HepG2 (cell line): ENCODE results near the gene TTLL6. TPM values are rescaled to one million over a fixed set of nuclear protein-coding genes. Genes with fewer than 3 reads are reported as not detected.

Experiments used
- ATAC-seq: fragments of 200-7000 bp; cut with Tn5 transposase; 3 replicates; pipeline ENCODE4 v1.9.1; 2020; ENCODE audit warnings: mild to moderate bottlenecking, moderate library complexity
- BruUV-seq: library from RNA; stranded (reverse); fragments of 400-500 nt; replicated peaks from 2 replicates; lab custom pipeline; 2021; lab: Mats Ljungman, UMichigan
- CTCF ChIA-PET: fragments of 300-600 bp; formaldehyde crosslinking; extraction: SDS; loops from one replicate; lab custom pipeline; 2021; ENCODE audit warnings: low total read pairs, inconsistent platforms, low intra/inter-chr PET ratio; lab: Yijun Ruan, JAX
- POLR2A ChIA-PET: fragments of 350-600 bp; sonication (Branson Sonifier 250); formaldehyde crosslinking; loops from one replicate; lab custom pipeline; 2020; ENCODE audit warnings: antibody characterized with exemption, inconsistent platforms; lab: Yijun Ruan, JAX
- DNase-seq: peaks from one replicate; pipeline ENCODE4 v3.0.0-alpha.2; 2015; ENCODE audit warnings: low spot score
- FAIRE-seq: peaks from 3 replicates; lab custom pipeline; 2011; peaks lifted over from hg19 to GRCh38; lab: Jason Lieb, UNC
- H2AFZ ChIP-seq: one replicate; pipeline ENCODE4 v1.6.1; 2011; ENCODE audit warnings: low read length, inconsistent platforms
- H3K27ac ChIP-seq: fragments of 300-600 bp; 3 replicates; pipeline ENCODE4 v1.8.0; 2011; ENCODE audit warnings: mixed run types, mild to moderate bottlenecking, mixed read lengths, low read length, inconsistent platforms; ENCODE audit not compliant: insufficient read depth; ENCODE audit errors: extremely low read length
- H3K27me3 ChIP-seq, 2 experiments: fragments of 200-600 bp in 1 of 2; 2 replicates in 1 of 2; 3 replicates in 1 of 2; pipeline versions ENCODE4 v1.6.0 to v1.8.0; 2011; ENCODE audit warnings: low read length in 2 of 2, mild to moderate bottlenecking in 2 of 2, moderate library complexity in 2 of 2, inconsistent platforms in 1 of 2; ENCODE audit not compliant: insufficient read depth in 2 of 2, control insufficient read depth in 1 of 2
- H3K36me3 ChIP-seq, 2 experiments: fragments of 200-600 bp in 1 of 2; replicated peaks in 1 of 2; 2 replicates in 1 of 2; 3 replicates in 1 of 2; pipeline versions ENCODE4 v1.5.1 to v1.8.0; 2011; ENCODE audit warnings: low read length in 2 of 2, inconsistent platforms in 1 of 2; ENCODE audit not compliant: insufficient read depth in 2 of 2, control insufficient read depth in 1 of 2
- H3K4me1 ChIP-seq: 2 replicates; pipeline ENCODE4 v1.5.1; 2012; ENCODE audit warnings: low read length, inconsistent platforms; ENCODE audit not compliant: insufficient read depth
- H3K4me2 ChIP-seq: 2 replicates; pipeline ENCODE4 v1.6.0; 2011; ENCODE audit warnings: low read depth, low read length, inconsistent platforms
- H3K4me3 ChIP-seq, 3 experiments: fragments of 200-600 bp in 1 of 3; sonication (generic), shearing (Covaris generic) in 1 of 3; replicated peaks in 1 of 3; 2 replicates each; pipeline ENCODE4 v1.5.1; 2011 to 2016; ENCODE audit warnings: low read length in 3 of 3, inconsistent platforms in 2 of 3, low read depth in 2 of 3, mild to moderate bottlenecking in 2 of 3, control low read depth in 1 of 3, mixed read lengths in 1 of 3; ENCODE audit not compliant: insufficient read depth in 1 of 3
- H3K79me2 ChIP-seq: one replicate; pipeline ENCODE4 v1.6.1; 2011; ENCODE audit warnings: low read length, inconsistent platforms; ENCODE audit not compliant: insufficient read depth
- H3K9ac ChIP-seq: 2 replicates; pipeline ENCODE4 v1.6.0; 2011; ENCODE audit warnings: mild to moderate bottlenecking, low read depth, low read length, inconsistent platforms; ENCODE audit not compliant: insufficient read depth
- H3K9me3 ChIP-seq: 2 replicates; pipeline ENCODE4 v1.5.1; 2012; ENCODE audit warnings: mild to moderate bottlenecking, low read length
- H4K20me1 ChIP-seq: 2 replicates; pipeline ENCODE4 v1.6.0; 2011; ENCODE audit warnings: inconsistent platforms, mild to moderate bottlenecking, low read length, moderate library complexity; ENCODE audit not compliant: insufficient read depth
- HES4 ChIP-seq: sonication (generic); formaldehyde crosslinking; IDR thresholded peaks from 2 replicates; pipeline ENCODE4 v1.9.0; 2021; ENCODE audit warnings: mild to moderate bottlenecking, missing genetic modification reagents, borderline replicate concordance
- HOXA9 ChIP-seq: sonication (generic); formaldehyde crosslinking; IDR thresholded peaks from 2 replicates; pipeline ENCODE4 v1.8.1; 2022; ENCODE audit warnings: missing genetic modification reagents, mild to moderate bottlenecking, moderate library complexity, borderline replicate concordance
- MXD4 ChIP-seq: IDR thresholded peaks from 2 replicates; pipeline ENCODE4 v1.6.1; 2016; ENCODE audit warnings: mild to moderate bottlenecking, missing biosample characterization, missing genetic modification reagents
- NFE2L2 ChIP-seq: fragments of 150-350 bp; IDR thresholded peaks from 2 replicates; pipeline ENCODE4 v1.6.1; 2014; ENCODE audit warnings: low read length
- ONECUT2 ChIP-seq: sonication (generic); formaldehyde crosslinking; IDR thresholded peaks from 2 replicates; pipeline ENCODE4 v1.4.0; 2020; ENCODE audit warnings: missing genetic modification reagents
- PPARG ChIP-seq: conservative IDR thresholded peaks from 2 replicates; pipeline ENCODE4 v1.6.1; 2016; ENCODE audit warnings: missing biosample characterization, missing genetic modification reagents
- TEAD3 ChIP-seq: optimal IDR thresholded peaks from 2 replicates; pipeline ENCODE3; 2016; ENCODE audit warnings: borderline replicate concordance
- ZBTB2 ChIP-seq: sonication (generic); formaldehyde crosslinking; IDR thresholded peaks from 2 replicates; pipeline ENCODE4 v1.8.0; 2022; ENCODE audit warnings: low read depth, missing genetic modification reagents
- ZFP1 ChIP-seq: IDR thresholded peaks from 2 replicates; pipeline ENCODE4 v1.6.1; 2016
- ZNF10 ChIP-seq: sonication (generic); formaldehyde crosslinking; IDR thresholded peaks from 2 replicates; pipeline ENCODE4 v1.4.0; 2020; ENCODE audit warnings: mild to moderate bottlenecking, low read depth, missing genetic modification reagents, borderline replicate concordance
- ZNF282 ChIP-seq: fragments of 450-650 bp; IDR thresholded peaks from 2 replicates; pipeline ENCODE4 v1.6.1; 2018; ENCODE audit not compliant: partially characterized antibody
- ZNF589 ChIP-seq: sonication (generic); formaldehyde crosslinking; conservative IDR thresholded peaks from 2 replicates; pipeline ENCODE4 v1.8.0; 2022; ENCODE audit warnings: mild to moderate bottlenecking, moderate library complexity, missing genetic modification reagents
- ZNF776 ChIP-seq: sonication (generic); formaldehyde crosslinking; IDR thresholded peaks from 2 replicates; pipeline ENCODE4 v1.4.0; 2020; ENCODE audit warnings: mild to moderate bottlenecking, missing genetic modification reagents
- ZSCAN31 ChIP-seq: sonication (generic); formaldehyde crosslinking; IDR thresholded peaks from 2 replicates; pipeline ENCODE4 v1.5.0; 2020; ENCODE audit warnings: low read depth, mild to moderate bottlenecking, missing genetic modification reagents
- WGBS: methylation state at CpG from one replicate; pipeline ENCODE4 v1.1.6; 2017; ENCODE audit warnings: low lambda C conversion rate; 5-methylcytosine and 5-hydroxymethylcytosine counted together
- in situ Hi-C: cut with HindIII; loops from 2 replicates; pipeline ENCODE4 v1.10.0; 2017; ENCODE audit warnings: low pct_unique_long_range_greater_than_20kb; ENCODE audit not compliant: extremely low pct_ligation_motif_present
- intact Hi-C: fragments of 100-400 bp; cut with micrococcal nuclease; formaldehyde crosslinking; loops from one replicate; pipeline ENCODE4 v1.10.0; 2022; ENCODE audit not compliant: unreplicated experiment
- polyA plus RNA-seq, 8 experiments: library from polyadenylated mRNA; depleted of rRNA in 3 of 8; stranded (reverse) in 7 of 8; unstranded in 1 of 8; fragments of >200 nt; fragmentation: Illumina TruSeq in 4 of 8; extraction: Trizol in 4 of 8; gene quantifications; 2 replicates each; pipeline versions ENCODE4 v1.2.1 to v1.2.3, GENCODE V29; 2011 to 2016; ENCODE audit warnings: low read depth in 4 of 8, missing spikeins in 1 of 8, mixed read lengths in 1 of 8; ENCODE audit not compliant: insufficient read depth in 1 of 8
- total RNA-seq, 5 experiments: library from RNA; depleted of rRNA; stranded (reverse); fragments of >200 nt; fragmentation: Illumina TruSeq; extraction: Trizol; gene quantifications; 2 replicates each; pipeline ENCODE4 v1.2.3, GENCODE V29; 2016; ENCODE audit warnings: low read depth in 1 of 5
- TF ChIP-seq, protein P1 (sequence below): IDR thresholded peaks from 2 replicates; pipeline ENCODE4 v1.6.1; 2016; ENCODE audit warnings: missing compliant biosample characterization, missing genetic modification reagents, borderline replicate concordance
- TF ChIP-seq, protein P2 (sequence below): sonication (generic); formaldehyde crosslinking; IDR thresholded peaks from 2 replicates; pipeline ENCODE4 v1.5.0; 2020; ENCODE audit warnings: mild to moderate bottlenecking, low read depth, missing genetic modification reagents, borderline replicate concordance

TTLL6 gene
- total and polyA plus RNA-seq, 2 of the 13 experiments (the other 11 are each of a cell fraction or from before 2014, with no cell fraction given), result 0.04 to 0.08 TPM

DNA sequence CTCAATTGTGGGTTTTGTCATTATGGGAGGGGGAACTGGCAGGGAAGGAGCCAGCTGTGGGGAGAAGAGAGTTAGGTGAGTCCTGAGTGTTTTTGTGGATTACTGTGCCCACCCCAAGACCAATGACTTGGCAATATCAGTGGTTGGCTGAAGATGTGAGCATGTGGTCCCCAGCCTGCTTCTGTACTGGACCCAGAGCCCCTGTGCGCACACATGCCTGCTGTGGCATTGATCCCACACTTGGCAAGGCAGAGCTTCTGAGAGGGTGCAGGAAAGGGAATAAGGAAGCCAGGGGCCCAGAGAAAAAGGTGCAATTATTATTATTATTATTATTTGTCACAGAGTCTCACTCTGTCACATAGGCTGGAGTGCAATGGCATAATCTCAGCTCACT is 96.0 kb downstream of the TTLL6 start:
- WGBS, result 100% methylated on average over 1 of the region's 1 CpG
- H3K9ac ChIP-seq, result no peak overlapping the region
- no peaks in the 10 kb centered on the region for H3K9me3 ChIP-seq
- no peak overlapping the region for H3K4me2 ChIP-seq
- H3K4me1 ChIP-seq, result peaks cover 8% of the 10 kb centered on the region
- TF ChIP-seq NFE2L2 (0 out of 2 replicates have a peak, but pooled peaks have one; percentile 24), ZNF589 (CRISPR knock-in tag) (no peak), TEAD3 (CRISPR knock-in tag) (no peak), ZSCAN31 (CRISPR knock-in tag) (no peak), ZNF10 (CRISPR knock-in tag) (no peak)
- no peak overlapping the region for H2AFZ ChIP-seq
- intact Hi-C loops (no loop called here), in situ Hi-C loops (no loop called here)
- ChIA-PET POLR2A (no interaction called here), CTCF (interaction anchor here (1.5 kb wide), 1 partner anchor 70 kb away, joined by 3 read pairs; no protein-coding TSS in a partner anchor)
- H4K20me1 ChIP-seq, result no peaks in the 10 kb centered on the region
- no peaks in the 10 kb centered on the region for H3K36me3 ChIP-seq
- no peaks in the 10 kb centered on the region for H3K79me2 ChIP-seq
- FAIRE-seq (no peak), DNase-seq (no peak), ATAC-seq (no peak)
- H3K27me3 ChIP-seq, result peaks cover 15 to 61% of the 10 kb centered on the region in 2 experiments
- no TSS peak for BruUV-seq
- no peak overlapping the region for H3K27ac ChIP-seq
- no peak overlapping the region for H3K4me3 ChIP-seq

DNA sequence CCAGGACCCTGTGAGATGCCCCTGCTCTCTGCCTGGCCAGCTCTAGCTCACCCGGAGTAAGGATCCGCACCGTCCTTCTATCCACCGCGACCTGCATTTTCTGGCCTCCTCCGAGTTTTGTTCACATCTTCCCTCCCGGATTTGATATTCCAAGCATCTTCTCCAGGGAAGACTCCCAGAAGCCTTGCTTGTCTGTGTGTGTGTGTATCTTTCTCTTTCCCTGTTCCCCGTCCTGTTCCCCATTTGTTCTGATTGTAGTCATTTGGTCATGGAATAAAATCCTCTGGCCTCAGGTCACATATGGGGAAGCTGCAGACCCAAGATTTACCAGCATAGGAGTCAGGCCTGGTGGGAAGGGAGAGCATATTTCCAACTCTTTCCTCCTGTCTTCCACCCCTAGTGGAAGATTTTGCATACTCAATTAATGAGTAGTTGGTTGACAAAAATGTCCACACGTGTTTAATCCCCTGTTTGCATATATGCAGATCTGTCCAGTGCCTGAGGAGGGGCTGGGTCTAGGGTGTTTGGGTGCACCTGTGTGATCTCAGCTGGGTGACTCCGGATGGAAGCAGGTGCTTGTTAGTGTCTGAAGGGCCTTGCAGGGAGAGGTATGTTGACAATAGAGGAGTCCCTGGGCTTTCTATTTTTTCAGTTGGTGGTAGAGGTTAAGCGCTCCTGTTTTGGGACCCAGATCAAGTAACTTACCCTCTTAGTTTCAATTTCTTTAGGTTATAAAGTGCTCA is 96.6 kb downstream of the TTLL6 start:
- peaks cover 13 to 56% of the 10 kb centered on the region in 2 experiments for H3K27me3 ChIP-seq
- no peak for FAIRE-seq
- ATAC-seq, result no peak
- in situ Hi-C loops (no loop called here), intact Hi-C loops (no loop called here)
- ChIA-PET CTCF (interaction anchor here (1.3 to 1.5 kb wide), 2 partner anchors 71 to 159 kb away, joined by 3 read pairs; no protein-coding TSS in a partner anchor), POLR2A (no interaction called here)
- H3K27ac ChIP-seq, result no peak overlapping the region
- peaks cover 11% of the 10 kb centered on the region for H3K4me1 ChIP-seq
- BruUV-seq, result no TSS peak
- 55% methylated on average over 11 of the region's 11 CpGs for WGBS
- no peak overlapping the region for H3K4me3 ChIP-seq
- DNase-seq, result no peak
- H3K36me3 ChIP-seq, result no peaks in the 10 kb centered on the region
- H4K20me1 ChIP-seq, result no peaks in the 10 kb centered on the region
- no peaks in the 10 kb centered on the region for H3K9me3 ChIP-seq
- H2AFZ ChIP-seq, result no peak overlapping the region
- H3K9ac ChIP-seq, result no peak overlapping the region
- H3K4me2 ChIP-seq, result no peak overlapping the region
- no peaks in the 10 kb centered on the region for H3K79me2 ChIP-seq
- TF ChIP-seq, protein P1, sequence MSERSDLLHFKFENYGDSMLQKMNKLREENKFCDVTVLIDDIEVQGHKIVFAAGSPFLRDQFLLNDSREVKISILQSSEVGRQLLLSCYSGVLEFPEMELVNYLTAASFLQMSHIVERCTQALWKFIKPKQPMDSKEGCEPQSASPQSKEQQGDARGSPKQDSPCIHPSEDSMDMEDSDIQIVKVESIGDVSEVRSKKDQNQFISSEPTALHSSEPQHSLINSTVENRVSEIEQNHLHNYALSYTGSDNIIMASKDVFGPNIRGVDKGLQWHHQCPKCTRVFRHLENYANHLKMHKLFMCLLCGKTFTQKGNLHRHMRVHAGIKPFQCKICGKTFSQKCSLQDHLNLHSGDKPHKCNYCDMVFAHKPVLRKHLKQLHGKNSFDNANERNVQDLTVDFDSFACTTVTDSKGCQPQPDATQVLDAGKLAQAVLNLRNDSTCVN (CRISPR knock-in tag), result no peak
- TF ChIP-seq MXD4 (CRISPR knock-in tag), result no peak
- no peak for TF ChIP-seq HES4 (CRISPR knock-in tag)
- no peak for TF ChIP-seq ZNF776 (CRISPR knock-in tag)
- TF ChIP-seq, protein P2, sequence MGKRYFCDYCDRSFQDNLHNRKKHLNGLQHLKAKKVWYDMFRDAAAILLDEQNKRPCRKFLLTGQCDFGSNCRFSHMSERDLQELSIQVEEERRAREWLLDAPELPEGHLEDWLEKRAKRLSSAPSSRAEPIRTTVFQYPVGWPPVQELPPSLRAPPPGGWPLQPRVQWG (CRISPR knock-in tag), result no peak
- TF ChIP-seq ZFP1 (CRISPR knock-in tag), result no peak
- TF ChIP-seq ZBTB2 (CRISPR knock-in tag), result no peak
- TF ChIP-seq PPARG (CRISPR knock-in tag), result no peak
- TF ChIP-seq HOXA9, result no peak
- no peak for TF ChIP-seq ZNF282
- TF ChIP-seq ONECUT2, result no peak
